Stimulated activated memory B cell treated with anti-CD40 and anti-IgM and Interleukin-4, amounts not matched to agents 10 μg/mL and 1 μg/mL and 100 μg/mL, for 72 hours (primary cell): ENCODE measurements around the gene CD8A.

ENCODE experiments used
- ATAC-seq: fragments of 150-1000 bp; cut with Tn5 transposase; 2 replicates; pipeline ENCODE4 v1.10.0; 2021
- H3K27ac Mint-ChIP-seq: one replicate; pipeline ENCODE4 v1.8.0; 2022; ENCODE audit warnings: mild to moderate bottlenecking, mixed read lengths
- H3K27me3 Mint-ChIP-seq: one replicate; pipeline ENCODE4 v1.8.0; 2022; ENCODE audit warnings: mixed read lengths
- H3K36me3 Mint-ChIP-seq: one replicate; pipeline ENCODE4 v1.8.0; 2022; ENCODE audit warnings: mixed read lengths
- H3K4me1 Mint-ChIP-seq: one replicate; pipeline ENCODE4 v1.8.0; 2022; ENCODE audit warnings: mixed read lengths
- H3K4me3 Mint-ChIP-seq: one replicate; pipeline ENCODE4 v1.8.0; 2022; ENCODE audit warnings: mild to moderate bottlenecking, moderate library complexity, mixed read lengths
- H3K9me3 Mint-ChIP-seq: one replicate; pipeline ENCODE4 v1.8.0; 2022; ENCODE audit warnings: mixed read lengths

Gene CD8A

DNA sequence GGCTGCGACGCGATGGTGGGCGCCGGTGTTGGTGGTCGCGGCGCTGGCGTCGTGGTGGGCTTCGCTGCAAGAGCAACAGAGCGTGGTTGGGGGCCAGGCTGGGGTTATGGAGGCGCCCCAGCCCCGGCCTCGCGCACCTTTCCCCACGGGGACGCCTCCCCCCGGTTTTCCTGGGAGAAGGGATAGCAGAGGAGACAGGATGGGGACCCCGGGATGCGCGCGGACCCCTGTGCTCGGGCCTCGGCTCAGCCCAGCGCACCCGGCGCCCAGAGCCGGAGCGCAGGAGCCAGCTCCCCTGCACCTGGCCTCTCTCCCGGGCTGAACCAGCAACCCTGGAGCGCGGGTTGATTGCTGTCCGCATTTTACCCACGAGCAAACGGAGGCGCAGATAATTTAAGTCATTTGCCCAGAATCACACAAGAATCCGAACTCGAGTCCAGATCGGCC, 1.0 kb downstream of the CD8A start:
- peaks cover 64% of the 10 kb centered on the region for H3K27me3 Mint-ChIP-seq
- H3K27ac Mint-ChIP-seq: no peak overlapping the region
- ATAC-seq: no peak
- H3K4me3 Mint-ChIP-seq: peak overlapping the region; percentile 67
- peaks cover 2% of the 10 kb centered on the region for H3K9me3 Mint-ChIP-seq
- H3K36me3 Mint-ChIP-seq: peaks cover under 1% of the 10 kb centered on the region
- peaks cover 29% of the 10 kb centered on the region for H3K4me1 Mint-ChIP-seq

DNA sequence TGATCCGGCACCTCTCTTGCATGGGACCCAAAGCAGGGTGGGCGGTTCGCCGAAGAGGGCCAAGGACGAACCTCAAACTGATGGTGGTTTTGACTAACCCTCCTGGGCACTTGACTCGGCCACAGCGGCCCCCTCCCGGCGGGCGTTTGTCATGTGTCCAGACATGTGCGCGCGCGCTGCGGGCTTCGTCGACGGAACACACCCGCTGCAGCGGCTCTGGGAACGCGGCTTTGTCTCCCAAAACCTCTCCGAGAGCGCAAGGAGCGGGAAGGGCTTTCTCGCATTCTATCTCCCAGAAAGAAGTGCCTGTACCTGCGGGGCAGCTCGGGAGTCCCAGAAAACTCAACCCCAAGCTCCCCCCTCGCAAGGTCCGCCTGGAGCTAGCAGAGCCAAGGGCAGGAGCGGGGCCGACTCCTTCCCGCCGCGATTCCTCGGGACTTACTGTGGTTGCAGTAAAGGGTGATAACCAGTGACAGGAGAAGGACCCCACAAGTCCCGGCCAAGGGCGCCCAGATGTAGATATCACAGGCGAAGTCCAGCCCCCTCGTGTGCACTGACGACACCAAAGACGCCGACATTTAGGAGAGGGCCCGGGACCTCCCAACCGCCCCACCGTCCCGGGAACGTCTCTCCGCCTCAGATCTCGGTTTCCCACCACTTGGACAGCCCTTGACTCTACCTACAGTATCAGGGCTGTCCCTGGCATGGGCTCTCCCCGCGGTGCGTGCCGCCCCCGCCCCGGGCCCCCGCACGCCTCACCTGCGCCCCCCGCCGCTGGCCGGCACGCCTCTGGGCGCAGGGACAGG, 1.6 kb downstream of the CD8A start:
- H3K36me3 Mint-ChIP-seq: no peaks in the 10 kb centered on the region
- peaks cover 35% of the 10 kb centered on the region for H3K4me1 Mint-ChIP-seq
- no peak for ATAC-seq
- H3K9me3 Mint-ChIP-seq: no peaks in the 10 kb centered on the region
- H3K27me3 Mint-ChIP-seq: peaks cover 57% of the 10 kb centered on the region
- H3K4me3 Mint-ChIP-seq: no peak overlapping the region
- no peak overlapping the region for H3K27ac Mint-ChIP-seq

- ATAC-seq: no peak
- Mint-ChIP-seq H3K4me1 (peaks cover 44% of the 10 kb centered on the region), H3K27ac (no peak overlapping the region), H3K4me3 (no peak overlapping the region), H3K36me3 (no peaks in the 10 kb centered on the region), H3K27me3 (peaks cover 48% of the 10 kb centered on the region), H3K9me3 (no peaks in the 10 kb centered on the region)
These were observed 2.5 kb downstream of the CD8A start for GRCh38 chr2:86788165-86788564.

GRCh38 chr2:86787736-86788135, 3.0 kb downstream of the CD8A start:
- H3K4me3 Mint-ChIP-seq: no peak overlapping the region
- no peak overlapping the region for H3K27ac Mint-ChIP-seq
- H3K36me3 Mint-ChIP-seq: no peaks in the 10 kb centered on the region
- no peaks in the 10 kb centered on the region for H3K9me3 Mint-ChIP-seq
- peaks cover 44% of the 10 kb centered on the region for H3K27me3 Mint-ChIP-seq
- H3K4me1 Mint-ChIP-seq: peaks cover 45% of the 10 kb centered on the region
- ATAC-seq: no peak

- Mint-ChIP-seq H3K9me3 (no peaks in the 10 kb centered on the region), H3K4me3 (no peak overlapping the region), H3K4me1 (peaks cover 44% of the 10 kb centered on the region), H3K27ac (no peak overlapping the region), H3K27me3 (peaks cover 27% of the 10 kb centered on the region), H3K36me3 (no peaks in the 10 kb centered on the region)
- ATAC-seq: no peak
These were observed 4.6 kb downstream of the CD8A start for GRCh38 chr2:86786001-86786536.

GRCh38 chr2:86785456-86785855, 5.3 kb downstream of the CD8A start:
- ATAC-seq: no peak
- Mint-ChIP-seq H3K36me3 (no peaks in the 10 kb centered on the region), H3K27me3 (peaks cover 21% of the 10 kb centered on the region), H3K4me1 (peaks cover 41% of the 10 kb centered on the region), H3K27ac (no peak overlapping the region), H3K9me3 (no peaks in the 10 kb centered on the region), H3K4me3 (no peak overlapping the region)

DNA sequence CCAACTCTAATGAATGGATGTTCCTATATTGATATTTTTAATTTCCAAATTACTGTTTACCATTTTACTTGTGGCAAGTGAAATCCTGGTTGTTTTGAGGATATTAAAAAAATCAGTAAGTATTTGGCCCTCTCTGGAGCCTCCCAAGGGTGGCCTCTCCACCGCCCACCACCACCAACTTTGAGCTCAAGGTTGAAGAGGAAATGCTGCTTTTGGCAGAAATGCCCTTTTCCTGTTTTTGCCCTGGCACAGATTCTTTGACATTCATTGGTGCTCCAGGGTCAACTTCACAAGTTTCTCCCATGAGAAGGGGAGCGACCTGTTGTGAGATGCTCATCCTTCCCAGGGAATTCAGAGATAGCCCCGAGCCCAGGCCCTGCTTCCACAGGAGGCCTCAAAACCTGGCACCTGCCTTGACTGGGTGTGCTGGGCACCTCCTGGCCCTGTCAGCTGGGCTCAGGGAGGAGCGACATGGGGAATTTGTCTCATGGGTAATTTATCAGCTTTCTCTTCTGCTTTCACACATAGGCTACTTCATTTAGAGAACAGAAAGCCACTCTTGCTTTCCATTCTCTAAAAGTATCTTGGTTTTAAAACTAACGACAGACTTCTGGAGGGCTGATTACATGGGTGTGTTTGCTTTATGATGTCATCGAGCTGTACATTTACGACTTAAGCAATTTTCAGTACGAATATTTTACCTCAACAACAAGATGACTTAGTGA, 6.9 kb downstream of the CD8A start:
- peak overlapping the region; percentile 60 for H3K4me3 Mint-ChIP-seq
- H3K36me3 Mint-ChIP-seq: no peaks in the 10 kb centered on the region
- H3K27ac Mint-ChIP-seq: peak overlapping the region; percentile 84
- no peaks in the 10 kb centered on the region for H3K9me3 Mint-ChIP-seq
- H3K4me1 Mint-ChIP-seq: peaks cover 29% of the 10 kb centered on the region
- peaks cover 5% of the 10 kb centered on the region for H3K27me3 Mint-ChIP-seq
- ATAC-seq: peak; percentile 94

DNA sequence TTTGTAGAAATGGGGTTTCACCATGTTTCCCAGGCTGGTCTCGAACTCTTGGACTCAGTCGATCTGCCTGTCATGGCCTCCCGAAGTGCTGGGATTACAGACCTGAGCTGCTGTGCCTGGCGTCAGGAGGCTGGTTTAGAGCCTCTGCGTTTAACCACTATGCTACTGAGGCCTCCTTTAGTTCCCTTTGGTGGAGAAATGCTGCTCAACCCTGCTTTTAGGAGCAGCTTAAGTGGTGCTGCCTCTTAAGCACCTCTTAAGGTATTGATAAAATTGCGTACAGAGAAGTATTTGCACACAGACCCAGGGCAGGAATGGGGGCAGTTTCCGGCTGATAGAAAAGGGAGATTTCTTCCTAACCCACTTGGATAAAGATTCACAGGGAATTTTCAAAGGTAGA, 8.0 kb downstream of the CD8A start:
- no peaks in the 10 kb centered on the region for H3K27me3 Mint-ChIP-seq
- H3K4me1 Mint-ChIP-seq: peaks cover 29% of the 10 kb centered on the region
- H3K36me3 Mint-ChIP-seq: no peaks in the 10 kb centered on the region
- H3K9me3 Mint-ChIP-seq: no peaks in the 10 kb centered on the region
- ATAC-seq: no peak
- no peak overlapping the region for H3K27ac Mint-ChIP-seq
- H3K4me3 Mint-ChIP-seq: no peak overlapping the region

DNA sequence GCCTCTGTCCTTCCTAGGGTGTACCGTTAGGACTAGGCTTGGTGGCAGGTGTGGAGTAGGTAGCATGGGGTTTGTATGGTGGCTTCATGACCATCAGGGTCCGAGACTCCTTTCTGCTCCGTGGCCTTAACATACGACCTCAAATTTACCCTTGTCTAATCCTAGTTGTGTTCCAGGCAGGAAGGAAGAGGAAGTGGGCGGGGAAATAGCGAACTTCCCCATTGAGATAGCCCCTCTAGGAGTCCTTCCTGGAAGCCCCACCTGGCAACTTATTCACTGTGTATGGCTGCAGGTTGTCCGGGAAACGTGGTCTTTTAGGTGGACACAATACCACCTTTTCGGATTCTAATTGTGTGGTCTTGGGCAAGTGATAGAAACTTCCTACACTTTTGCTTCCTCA, 9.3 kb downstream of the CD8A start:
- Mint-ChIP-seq H3K27ac (no peak overlapping the region), H3K36me3 (peaks cover 6% of the 10 kb centered on the region), H3K9me3 (no peaks in the 10 kb centered on the region), H3K4me3 (no peak overlapping the region), H3K27me3 (no peaks in the 10 kb centered on the region), H3K4me1 (peaks cover 29% of the 10 kb centered on the region)
- no peak for ATAC-seq

DNA sequence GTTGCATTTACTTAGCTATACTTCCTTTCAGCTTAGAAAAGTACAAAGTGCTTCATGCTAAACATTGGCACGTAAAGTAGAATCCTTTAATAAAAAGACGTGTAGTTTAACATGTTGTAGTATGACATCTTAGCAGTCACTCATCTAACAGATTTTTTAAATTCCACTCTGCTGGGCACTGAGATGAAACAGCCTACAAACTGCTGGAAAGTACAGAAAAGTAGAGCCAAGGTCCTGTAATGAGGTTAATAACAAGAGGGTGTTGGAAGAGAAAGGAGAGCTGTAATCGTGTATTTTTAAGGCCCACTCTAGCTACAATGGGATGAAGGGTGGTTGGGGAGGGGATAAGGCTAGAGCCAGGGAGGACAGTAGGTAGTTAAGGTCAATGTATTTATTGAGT, 10.7 kb downstream of the CD8A start:
- no peak for ATAC-seq
- Mint-ChIP-seq H3K27ac (no peak overlapping the region), H3K36me3 (peaks cover 7% of the 10 kb centered on the region), H3K4me3 (no peak overlapping the region), H3K27me3 (no peaks in the 10 kb centered on the region), H3K4me1 (peaks cover 29% of the 10 kb centered on the region), H3K9me3 (no peaks in the 10 kb centered on the region)

DNA sequence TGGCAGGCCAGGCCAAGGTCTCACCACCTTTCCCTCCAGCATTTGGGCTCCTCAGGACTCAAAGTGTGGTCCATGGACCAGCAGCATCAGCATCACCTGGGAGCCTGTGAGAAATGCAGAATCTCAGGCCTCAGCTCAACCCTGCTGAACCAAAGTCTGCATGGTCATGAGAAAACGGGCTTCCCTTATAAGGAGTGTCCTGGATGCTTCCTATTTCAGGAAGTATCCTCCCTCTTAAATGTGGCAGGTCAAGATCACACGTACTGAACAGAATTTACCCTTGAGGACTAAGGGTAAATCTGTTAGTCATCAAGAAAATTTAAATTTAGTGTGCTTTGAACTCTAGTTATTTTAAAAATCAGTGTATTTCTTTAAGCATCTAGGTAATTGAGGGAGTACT, 11.8 kb downstream of the CD8A start:
- Mint-ChIP-seq H3K27me3 (no peaks in the 10 kb centered on the region), H3K4me3 (no peak overlapping the region), H3K36me3 (peaks cover 17% of the 10 kb centered on the region), H3K27ac (no peak overlapping the region), H3K9me3 (no peaks in the 10 kb centered on the region), H3K4me1 (peaks cover 21% of the 10 kb centered on the region)
- ATAC-seq: no peak

GRCh38 chr2:86776532-86776931, 14.2 kb downstream of the CD8A start:
- Mint-ChIP-seq H3K9me3 (no peaks in the 10 kb centered on the region), H3K36me3 (peaks cover 38% of the 10 kb centered on the region), H3K27ac (no peak overlapping the region), H3K4me3 (no peak overlapping the region), H3K4me1 (peaks cover 6% of the 10 kb centered on the region), H3K27me3 (no peaks in the 10 kb centered on the region)
- ATAC-seq: no peak

GRCh38 chr2:86775338-86775737, 15.4 kb downstream of the CD8A start:
- H3K27me3 Mint-ChIP-seq: no peaks in the 10 kb centered on the region
- H3K27ac Mint-ChIP-seq: no peak overlapping the region
- H3K9me3 Mint-ChIP-seq: no peaks in the 10 kb centered on the region
- no peak overlapping the region for H3K4me3 Mint-ChIP-seq
- peaks cover 49% of the 10 kb centered on the region for H3K36me3 Mint-ChIP-seq
- no peaks in the 10 kb centered on the region for H3K4me1 Mint-ChIP-seq
- ATAC-seq: no peak

DNA sequence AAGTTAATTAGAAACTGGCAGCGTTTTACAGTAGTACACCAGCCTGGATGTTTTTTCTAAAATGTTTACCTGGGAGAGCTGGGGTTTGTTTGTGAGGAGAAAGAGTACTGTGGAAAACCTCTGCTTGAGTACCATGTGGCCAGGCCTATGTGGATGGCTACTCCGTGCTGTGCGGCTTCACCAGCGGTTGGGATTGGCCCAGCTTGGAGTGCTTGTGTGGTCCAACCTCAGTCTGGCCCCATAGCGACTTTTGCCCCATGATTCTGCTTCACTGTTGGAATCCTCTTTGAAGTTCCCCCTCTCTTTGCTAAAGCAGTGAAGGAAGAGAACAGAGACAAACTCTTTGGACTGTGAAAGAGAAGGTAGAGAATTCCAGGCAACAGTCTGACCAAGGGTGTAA, 15.9 kb downstream of the CD8A start:
- no peaks in the 10 kb centered on the region for H3K4me1 Mint-ChIP-seq
- H3K4me3 Mint-ChIP-seq: no peak overlapping the region
- H3K27ac Mint-ChIP-seq: no peak overlapping the region
- no peaks in the 10 kb centered on the region for H3K9me3 Mint-ChIP-seq
- H3K36me3 Mint-ChIP-seq: peaks cover 53% of the 10 kb centered on the region
- no peaks in the 10 kb centered on the region for H3K27me3 Mint-ChIP-seq
- no peak for ATAC-seq

GRCh38 chr2:86772611-86773010, 18.1 kb downstream of the CD8A start:
- H3K27ac Mint-ChIP-seq: no peak overlapping the region

More at GRCh38 chr2:86772611-86773010, 18.1 kb downstream of the CD8A start:
- H3K4me3 Mint-ChIP-seq: no peak overlapping the region
- no peaks in the 10 kb centered on the region for H3K9me3 Mint-ChIP-seq
- no peak for ATAC-seq
- H3K36me3 Mint-ChIP-seq: peaks cover 63% of the 10 kb centered on the region
- no peaks in the 10 kb centered on the region for H3K4me1 Mint-ChIP-seq
- no peaks in the 10 kb centered on the region for H3K27me3 Mint-ChIP-seq
